Esophagus (tissue), 2 donors: ENCODE measurements around the gene DNAJC8. TPM values are rescaled to one million over a fixed set of nuclear protein-coding genes. Genes with fewer than 3 reads are reported as not detected.

ENCODE experiments used
- H3K27ac ChIP-seq, 2 donors: one replicate each; pipeline ENCODE4 v1.5.1; 2013; ENCODE audit warnings: low read depth in 2 of 2, mild to moderate bottlenecking in 2 of 2, inconsistent platforms in 1 of 2, low read length in 1 of 2, moderate library complexity in 1 of 2
- H3K27me3 ChIP-seq, 2 donors: one replicate each; pipeline ENCODE4 v1.6.1; 2013; ENCODE audit warnings: low read length in 2 of 2, control low read depth in 1 of 2, mild to moderate bottlenecking in 1 of 2; ENCODE audit not compliant: insufficient read depth in 2 of 2, control insufficient read depth in 1 of 2
- H3K36me3 ChIP-seq, 2 donors: one replicate each; pipeline ENCODE4 v1.6.1; 2013; ENCODE audit warnings: low read length in 1 of 2; ENCODE audit not compliant: control insufficient read depth in 2 of 2, insufficient read depth in 2 of 2
- H3K4me1 ChIP-seq, 2 donors: one replicate each; pipeline ENCODE4 v1.6.1; 2013; ENCODE audit warnings: low read length in 1 of 2; ENCODE audit not compliant: control insufficient read depth in 2 of 2, insufficient read depth in 2 of 2
- H3K4me3 ChIP-seq, 2 donors: one replicate each; pipeline ENCODE4 v1.5.1; 2013; ENCODE audit warnings: low read length in 2 of 2, mild to moderate bottlenecking in 2 of 2, low read depth in 1 of 2, moderate library complexity in 1 of 2
- H3K9me3 ChIP-seq, 2 donors: one replicate each; pipeline ENCODE4 v1.6.1; 2013; ENCODE audit warnings: mild to moderate bottlenecking in 2 of 2, low read depth in 1 of 2, low read length in 1 of 2, moderate library complexity in 1 of 2; ENCODE audit not compliant: control insufficient read depth in 2 of 2, insufficient read depth in 1 of 2
- WGBS, 2 donors: extraction: QIAGEN DNeasy Blood & Tissue Kit; methylation state at CpG; one replicate each; pipeline ENCODE4 v1.1.7; 2013; 5-methylcytosine and 5-hydroxymethylcytosine counted together
- polyA plus RNA-seq, 2 donors: library from polyadenylated mRNA; stranded (reverse); fragments of 200-250 nt; gene quantifications; one replicate each; pipeline ENCODE4 v1.2.3, GENCODE V29; 2013
- donor health status: healthy with polysubstance abuse.
- donor health status: Bipolar disorder and iron deficiency.

DNAJC8 gene
- polyA plus RNA-seq, 2 donors: 39.8 to 57.4 TPM

- no peak overlapping the region for H3K4me3 ChIP-seq
- H3K27me3 ChIP-seq: no peaks in the 10 kb centered on the region
- H3K27ac ChIP-seq: no peak overlapping the region
- H3K4me1 ChIP-seq: peaks cover 3 to 6% of the 10 kb centered on the region in 2 donors
- WGBS, 2 donors: 76 to 77% methylated on average over 8 of the region's 8 CpGs
- H3K36me3 ChIP-seq: no peaks in the 10 kb centered on the region
- no peaks in the 10 kb centered on the region for H3K9me3 ChIP-seq
These were observed 56.8 kb downstream of the DNAJC8 start for GRCh38 chr1:28175955-28176485.

GRCh38 chr1:28173980-28174297 is 58.9 kb downstream of the DNAJC8 start:
- H3K4me3 ChIP-seq: no peak overlapping the region
- H3K4me1 ChIP-seq: peaks cover 3 to 6% of the 10 kb centered on the region in 2 donors
- no peaks in the 10 kb centered on the region for H3K27me3 ChIP-seq
- H3K27ac ChIP-seq: peak overlapping the region in 1 of 2 donors; percentile 18
- no peaks in the 10 kb centered on the region for H3K36me3 ChIP-seq
- no peaks in the 10 kb centered on the region for H3K9me3 ChIP-seq
- WGBS, 2 donors: 66 to 72% methylated on average over 5 of the region's 5 CpGs

- Histone ChIP-seq H3K9me3 (no peaks in the 10 kb centered on the region), H3K4me1 (peaks cover 3 to 6% of the 10 kb centered on the region in 2 donors), H3K36me3 (no peaks in the 10 kb centered on the region), H3K27ac (peak overlapping the region in 1 of 2 donors; percentile 18), H3K27me3 (no peaks in the 10 kb centered on the region), H3K4me3 (no peak overlapping the region)
- WGBS, 2 donors: 52 to 55% methylated on average over 11 of the region's 11 CpGs
These were observed 59.5 kb downstream of the DNAJC8 start for GRCh38 chr1:28173151-28173979.

GRCh38 chr1:28172713-28173150 is 60.1 kb downstream of the DNAJC8 start:
- Histone ChIP-seq H3K4me3 (no peak overlapping the region), H3K27ac (no peak overlapping the region)

GRCh38 chr1:28171246-28171645 is 61.6 kb downstream of the DNAJC8 start:
- no peaks in the 10 kb centered on the region for H3K9me3 ChIP-seq
- 75 to 85% methylated on average over 7 of the region's 7 CpGs for WGBS, 2 donors
- no peak overlapping the region for H3K27ac ChIP-seq
- H3K36me3 ChIP-seq: no peaks in the 10 kb centered on the region
- no peaks in the 10 kb centered on the region for H3K27me3 ChIP-seq
- peaks cover 3 to 6% of the 10 kb centered on the region in 2 donors for H3K4me1 ChIP-seq
- no peak overlapping the region for H3K4me3 ChIP-seq

More at GRCh38 chr1:28172713-28173150, 60.1 kb downstream of the DNAJC8 start:
- Histone ChIP-seq H3K36me3 (no peaks in the 10 kb centered on the region), H3K27me3 (no peaks in the 10 kb centered on the region), H3K4me1 (peaks cover 3 to 6% of the 10 kb centered on the region in 2 donors), H3K9me3 (no peaks in the 10 kb centered on the region)
- 38 to 52% methylated on average over 8 of the region's 8 CpGs for WGBS, 2 donors

GRCh38 chr1:28170001-28170596 is 62.7 kb downstream of the DNAJC8 start:
- H3K4me1 ChIP-seq: peaks cover 3 to 6% of the 10 kb centered on the region in 2 donors
- H3K27me3 ChIP-seq: no peaks in the 10 kb centered on the region
- H3K4me3 ChIP-seq: no peak overlapping the region
- peak overlapping the region in 1 of 2 donors; percentile 0 for H3K27ac ChIP-seq
- WGBS, 2 donors: 90 to 92% methylated on average over 2 of the region's 2 CpGs
- H3K36me3 ChIP-seq: no peaks in the 10 kb centered on the region
- H3K9me3 ChIP-seq: no peaks in the 10 kb centered on the region

- Histone ChIP-seq H3K4me3 (no peak overlapping the region), H3K36me3 (no peaks in the 10 kb centered on the region), H3K4me1 (peaks cover 0 to 5% of the 10 kb centered on the region in 2 donors), H3K27ac (no peak overlapping the region), H3K9me3 (no peaks in the 10 kb centered on the region), H3K27me3 (no peaks in the 10 kb centered on the region)
- 46 to 51% methylated on average over 4 of the region's 4 CpGs for WGBS, 2 donors
These were observed 69.2 kb downstream of the DNAJC8 start for GRCh38 chr1:28163496-28164161.

- peak overlapping the region in 1 of 2 donors; percentile 5 for H3K27ac ChIP-seq
- H3K4me3 ChIP-seq: no peak overlapping the region
- peaks cover 0 to 5% of the 10 kb centered on the region in 2 donors for H3K4me1 ChIP-seq
- H3K36me3 ChIP-seq: no peaks in the 10 kb centered on the region
- H3K27me3 ChIP-seq: no peaks in the 10 kb centered on the region
- no peaks in the 10 kb centered on the region for H3K9me3 ChIP-seq
- 69 to 77% methylated on average over 7 of the region's 7 CpGs for WGBS, 2 donors
These were observed 70.7 kb downstream of the DNAJC8 start for GRCh38 chr1:28162151-28162550.

GRCh38 chr1:28161751-28162150 is 71.1 kb downstream of the DNAJC8 start:
- WGBS, 2 donors: 63 to 69% methylated on average over 3 of the region's 3 CpGs
- peak overlapping the region in 1 of 2 donors; percentile 5 for H3K27ac ChIP-seq
- no peaks in the 10 kb centered on the region for H3K27me3 ChIP-seq
- H3K4me1 ChIP-seq: peaks cover 0 to 5% of the 10 kb centered on the region in 2 donors
- H3K4me3 ChIP-seq: no peak overlapping the region
- no peaks in the 10 kb centered on the region for H3K9me3 ChIP-seq
- no peaks in the 10 kb centered on the region for H3K36me3 ChIP-seq
